SH-SY5Y (cell line): ENCODE measurements around the gene UGT1A10.

Source experiments
- GATA2 ChIP-seq: IDR thresholded peaks from 2 replicates; pipeline ENCODE4 v1.6.1; 2011; ENCODE audit warnings: mild to moderate bottlenecking, low read depth, low read length
- GATA3 ChIP-seq: IDR thresholded peaks from 2 replicates; pipeline ENCODE4 v1.6.1; 2011; ENCODE audit warnings: low read depth, mild to moderate bottlenecking, low read length, moderate library complexity

DNA sequence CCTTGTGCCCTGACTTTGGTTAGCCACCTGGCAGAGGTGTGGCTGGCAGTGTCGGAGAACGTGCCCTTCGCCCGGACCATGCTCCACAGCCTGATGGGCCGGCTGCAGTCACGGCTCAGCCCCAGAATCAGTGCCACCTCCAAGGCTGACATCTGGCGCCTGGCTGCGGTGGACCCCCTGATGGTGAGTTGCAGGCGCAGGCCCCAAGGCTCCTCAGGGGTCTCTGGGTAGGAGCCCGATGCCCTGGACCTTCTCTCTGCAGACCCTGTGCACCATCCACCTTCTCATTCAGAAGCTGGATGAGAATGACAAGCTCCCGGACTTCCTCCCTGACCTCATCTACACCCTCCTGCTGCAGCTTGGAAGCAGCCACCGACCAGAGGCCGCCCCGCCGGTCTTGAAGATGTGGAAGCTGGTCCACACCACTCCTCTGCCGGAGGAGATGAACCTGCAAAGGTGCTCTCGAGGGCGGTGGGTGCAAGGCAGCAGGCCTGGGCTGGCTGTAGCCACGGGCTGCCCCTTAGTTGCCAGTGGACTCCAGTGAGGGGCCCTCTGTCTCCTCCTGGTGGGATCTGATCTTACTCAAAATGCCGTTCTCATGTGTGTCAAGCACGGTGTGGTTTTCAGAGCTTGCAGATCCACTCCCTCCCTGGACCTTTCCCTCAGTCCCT, 186.0 kb downstream of the UGT1A10 start:
- TF ChIP-seq GATA3 (no peak), GATA2 (no peak)
